Activated effector memory CD4-positive, alpha-beta T cell treated with anti-CD3 and anti-CD28 coated beads, Interleukin-2, amount 50 U/mL, for 16 hours (primary cell): ENCODE data around the gene NIPAL4.

Source experiments
- DNase-seq: peaks from one replicate; pipeline ENCODE4 v3.0.0-alpha.2; 2020

NIPAL4 gene

GRCh38 chr5:157463621-157464518 lies 3.9 kb downstream of the NIPAL4 start:
- peak; percentile 12 for DNase-seq

DNA sequence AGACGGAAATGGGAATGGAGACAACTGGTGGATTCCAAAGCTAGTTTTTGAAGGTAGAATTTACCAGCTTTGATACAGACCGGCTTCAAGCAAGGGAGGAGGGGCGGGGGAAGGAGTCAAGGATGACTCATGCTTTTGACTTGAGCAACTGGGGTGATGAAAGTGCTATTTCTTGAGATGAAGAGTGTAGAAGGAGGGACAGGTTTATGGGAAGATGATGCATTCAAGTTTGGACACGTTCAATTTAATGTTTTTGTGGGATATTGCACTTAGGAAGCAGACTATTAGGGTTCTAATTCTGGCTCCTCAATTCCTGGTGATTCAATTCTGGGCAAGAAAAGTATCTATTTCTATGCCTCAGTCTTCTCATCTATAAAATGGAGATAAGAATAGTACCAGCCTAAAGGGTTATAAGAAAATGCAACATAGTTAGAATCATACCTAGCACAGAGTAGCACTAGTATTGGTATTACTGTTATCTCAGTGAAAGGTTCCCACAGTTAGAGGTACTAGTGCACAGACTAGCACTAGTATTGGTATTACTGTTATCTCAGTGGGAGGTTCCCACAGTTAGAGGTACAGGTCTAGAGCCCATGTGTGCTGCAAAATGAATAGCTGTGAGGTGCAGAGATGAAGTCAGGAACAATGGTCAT lies 4.6 kb downstream of the NIPAL4 start:
- peak; percentile 84 for DNase-seq

GRCh38 chr5:157468293-157468965 lies 8.4 kb downstream of the NIPAL4 start:
- no peak for DNase-seq

DNA sequence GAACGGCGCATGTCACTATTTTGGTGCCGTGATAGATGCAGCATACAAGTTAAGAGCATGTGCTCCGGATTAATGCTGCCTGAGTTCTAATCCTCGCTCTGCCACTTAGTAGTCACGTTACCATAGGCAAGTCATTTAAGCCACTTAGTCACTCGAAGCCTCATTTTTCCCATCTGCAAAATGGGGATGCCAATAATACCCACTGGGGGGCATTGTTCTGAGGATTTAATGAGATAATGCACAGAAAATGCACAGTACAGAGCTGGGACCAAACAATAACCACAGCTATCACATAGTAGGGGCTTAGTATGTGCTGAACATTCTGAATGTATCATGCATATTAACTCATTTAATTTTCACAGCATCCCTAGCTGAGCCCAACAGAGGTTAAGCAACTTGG lies 9.1 kb downstream of the NIPAL4 start:
- no peak for DNase-seq

GRCh38 chr5:157469687-157470086 lies 9.7 kb downstream of the NIPAL4 start:
- peak; percentile 28 for DNase-seq

DNA sequence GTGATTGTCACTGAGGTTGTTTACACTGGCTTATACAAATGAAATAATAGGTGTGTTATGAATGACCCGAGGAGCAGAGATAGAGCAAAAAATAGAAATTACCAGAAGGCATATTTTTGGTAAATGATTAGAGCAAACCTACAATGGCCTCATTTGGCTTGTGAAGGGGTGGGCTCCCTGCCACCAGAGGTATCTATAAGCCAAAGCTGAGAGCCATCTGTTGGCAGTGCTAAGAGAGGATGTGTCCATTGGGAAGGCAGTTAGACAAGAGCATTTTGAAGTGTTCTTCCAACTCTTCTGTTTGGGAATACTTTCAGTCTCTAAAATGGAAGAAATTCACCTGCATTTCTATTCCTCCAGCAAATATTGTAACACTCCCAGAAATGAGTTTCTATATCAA lies 10.6 kb downstream of the NIPAL4 start:
- peak; percentile 5 for DNase-seq

GRCh38 chr5:157471709-157472108 lies 11.7 kb downstream of the NIPAL4 start:
- DNase-seq = peak; percentile 56

- DNase-seq = peak; percentile 44
These were observed 13.6 kb downstream of the NIPAL4 start for GRCh38 chr5:157473383-157474320.

GRCh38 chr5:157475432-157475831 lies 15.4 kb downstream of the NIPAL4 start:
- peak; percentile 10 for DNase-seq

- DNase-seq = no peak
These were observed 16.8 kb downstream of the NIPAL4 start for GRCh38 chr5:157476702-157477408.

- DNase-seq = no peak
These were observed 17.9 kb downstream of the NIPAL4 start for GRCh38 chr5:157477814-157478494.

DNA sequence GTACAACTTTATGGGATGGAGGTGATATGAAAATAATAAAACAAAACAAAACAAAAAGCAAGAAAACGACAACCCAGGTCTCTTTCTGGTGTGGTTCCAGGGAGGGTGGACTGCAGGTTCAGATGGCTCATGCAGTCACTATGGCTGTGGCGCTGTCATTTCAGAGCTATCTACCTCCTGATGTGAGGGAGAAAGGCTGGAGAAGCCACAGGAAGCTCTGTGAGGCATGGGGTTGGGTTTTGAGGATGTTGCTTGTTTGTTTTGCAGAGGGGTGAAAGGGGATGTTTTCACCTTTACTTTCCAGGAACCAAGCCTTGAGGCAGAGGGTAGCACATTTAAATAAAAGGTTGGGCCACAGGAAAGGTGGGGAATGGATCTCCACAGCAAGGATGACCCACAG lies 18.7 kb downstream of the NIPAL4 start:
- no peak for DNase-seq

DNA sequence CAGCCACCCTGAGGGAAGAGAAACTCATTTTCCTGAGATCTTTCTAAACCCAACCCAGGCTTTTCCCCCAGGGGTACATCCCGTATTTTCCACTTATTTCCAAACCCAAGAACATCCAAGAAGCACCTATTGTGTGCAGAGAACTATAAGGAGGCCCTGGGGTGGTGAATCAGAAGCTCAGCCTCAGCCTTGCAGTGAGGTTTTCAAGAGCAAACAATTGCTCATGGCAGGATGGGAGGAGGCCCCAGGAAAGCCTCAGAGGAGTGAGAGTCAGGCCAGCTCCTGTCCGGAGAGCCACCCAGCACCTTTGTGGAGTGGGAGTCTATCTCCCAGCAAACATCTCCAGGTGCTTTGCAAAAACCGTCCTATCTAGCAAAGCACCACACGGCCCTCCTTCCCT lies 19.2 kb downstream of the NIPAL4 start:
- no peak for DNase-seq

DNA sequence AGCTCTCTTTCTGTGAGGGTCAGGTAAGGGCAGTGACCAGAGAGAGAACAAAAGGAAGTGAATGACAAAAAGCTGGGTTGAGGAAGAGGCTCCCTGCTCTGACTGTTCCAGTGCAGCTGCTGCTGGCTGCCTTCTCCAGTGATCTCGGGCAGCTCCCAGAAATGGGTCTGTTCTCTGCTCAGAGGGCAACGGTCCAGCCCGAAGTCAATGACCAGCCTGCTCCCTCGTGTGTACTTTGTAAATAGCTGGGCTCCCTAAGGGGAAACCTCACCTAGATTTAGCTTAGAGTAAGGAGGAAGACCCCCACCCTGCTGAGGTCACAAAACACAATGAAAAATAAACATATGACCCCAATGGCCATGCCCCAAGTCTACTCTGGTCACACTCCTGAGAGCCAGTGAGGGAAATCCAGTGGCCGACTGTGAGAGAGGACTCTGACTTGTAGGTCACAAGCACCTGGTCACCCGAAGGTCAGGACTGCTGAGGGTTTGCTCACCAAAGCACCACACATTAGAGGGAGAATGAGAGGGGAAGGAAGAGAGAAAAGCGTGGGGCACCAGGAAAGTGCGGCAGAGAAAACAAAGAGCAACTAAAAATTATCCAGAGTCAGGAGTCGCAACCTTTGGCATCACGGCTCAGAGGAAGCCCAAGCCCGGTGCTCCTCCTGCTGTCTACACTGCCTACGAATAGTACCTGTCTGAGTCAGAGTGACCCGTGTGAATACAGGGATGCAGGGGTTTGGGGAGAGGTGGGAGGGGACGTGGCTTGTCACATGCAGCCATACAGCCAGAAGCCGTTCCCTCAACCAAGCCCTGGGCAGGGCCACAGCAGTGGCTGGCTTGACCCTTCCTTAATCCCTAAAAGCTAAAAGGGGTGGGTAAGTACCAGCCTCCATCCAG lies 19.8 kb downstream of the NIPAL4 start:
- DNase-seq = no peak

DNA sequence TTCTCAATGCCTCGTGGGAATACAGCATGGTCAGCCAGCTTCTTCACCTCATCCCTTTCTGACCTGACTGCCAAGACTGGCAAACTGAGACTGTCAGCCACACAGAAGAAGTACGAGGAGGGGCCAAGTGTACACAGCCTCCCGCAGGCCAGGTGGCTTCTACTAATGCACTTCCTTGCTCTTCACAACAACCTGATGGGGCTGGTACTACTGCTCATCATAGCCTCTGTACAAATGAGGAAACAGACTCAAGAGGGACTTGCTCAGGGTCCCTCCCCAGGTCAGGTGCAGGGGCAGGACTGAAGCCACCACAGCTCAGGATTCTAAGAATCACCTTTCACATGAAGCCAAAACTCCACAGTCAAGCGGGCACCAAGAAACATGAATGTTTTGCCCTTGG lies 21.3 kb downstream of the NIPAL4 start:
- peak; percentile 51 for DNase-seq

- peak; percentile 50 for DNase-seq
These were observed 21.7 kb downstream of the NIPAL4 start for GRCh38 chr5:157481666-157482065.

DNA sequence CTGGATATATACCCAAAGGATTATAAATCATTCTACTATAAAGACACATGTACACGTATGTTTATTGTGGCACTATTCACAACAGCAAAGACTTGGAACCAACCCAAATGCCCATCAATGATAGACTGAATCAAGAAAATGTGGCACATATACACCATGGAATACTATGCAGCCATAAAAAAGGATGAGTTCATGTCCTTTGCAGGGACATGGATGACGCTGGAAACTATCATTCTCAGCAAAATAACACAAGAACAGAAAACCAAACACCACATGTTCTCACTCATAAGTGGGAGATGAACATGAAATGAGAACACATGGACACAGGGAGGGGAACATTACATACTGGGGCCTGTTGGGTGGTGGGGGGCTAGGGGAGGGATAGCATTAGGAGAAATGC lies 22.7 kb downstream of the NIPAL4 start:
- peak; percentile 5 for DNase-seq

DNA sequence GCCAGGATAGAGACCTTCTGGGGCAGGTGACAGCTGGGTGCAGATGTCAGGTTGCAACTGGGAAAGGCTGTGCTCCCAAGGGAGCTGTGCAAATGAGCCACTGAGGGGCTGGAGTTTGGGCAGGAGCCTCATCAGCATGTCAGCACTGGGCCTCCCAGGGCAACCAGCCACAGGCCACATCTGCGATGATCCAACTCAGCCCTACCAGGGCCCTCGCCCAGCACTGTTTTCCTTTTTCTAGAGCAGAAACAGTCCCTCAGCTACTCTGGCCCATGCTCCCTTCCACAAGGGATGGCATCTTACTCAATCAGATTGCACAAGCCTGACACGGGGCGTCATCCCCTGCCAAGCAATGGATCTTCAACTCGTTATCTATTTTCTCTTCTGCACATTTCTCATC lies 24.8 kb downstream of the NIPAL4 start:
- peak; percentile 42 for DNase-seq

DNA sequence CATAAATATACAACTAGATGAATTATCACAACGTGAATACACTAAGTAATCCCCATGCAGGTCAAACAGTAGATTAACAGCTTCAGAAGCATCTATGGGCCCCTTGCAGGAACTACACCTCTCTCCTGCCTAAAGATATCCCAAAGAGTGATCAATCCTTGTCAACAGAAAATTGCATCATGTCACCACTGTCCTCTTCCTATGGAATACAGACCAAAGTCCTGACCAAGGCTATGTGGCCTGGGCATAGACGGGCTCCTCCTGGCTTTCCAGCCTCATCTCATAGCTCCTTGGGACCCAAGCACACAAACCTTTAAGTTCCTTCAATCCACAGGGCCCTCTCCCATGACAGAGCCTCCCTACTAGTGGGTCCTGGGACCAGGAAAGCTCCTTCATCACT lies 25.3 kb downstream of the NIPAL4 start:
- DNase-seq = no peak

DNA sequence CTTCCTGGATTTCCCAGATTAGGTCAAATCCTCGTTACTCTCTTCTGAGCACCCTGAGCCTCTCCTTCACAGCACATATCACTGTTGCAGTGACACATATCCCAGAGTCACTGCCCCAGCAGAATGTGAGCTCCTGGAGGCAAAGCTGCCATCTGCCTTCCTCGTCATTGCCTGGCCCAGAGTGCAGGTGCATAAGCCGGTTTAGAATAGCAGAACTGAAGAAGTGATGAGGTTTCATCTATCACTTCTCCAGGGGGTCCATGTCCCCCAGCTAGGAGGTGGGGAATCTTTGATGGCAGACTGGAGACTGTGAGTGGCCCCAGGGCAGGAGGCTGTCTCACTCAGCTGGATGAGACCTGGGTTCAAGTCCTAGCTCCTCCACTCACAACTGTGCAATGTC lies 25.8 kb downstream of the NIPAL4 start:
- DNase-seq = no peak
